ENCODE results near the gene TRERF1. TPM values are rescaled to one million over a fixed set of nuclear protein-coding genes. Genes with fewer than 3 reads are reported as not detected.

The TRERF1 gene
- total and polyA plus RNA-seq, 2 of the 4 experiments (the other 2 are of a cell fraction), result 6.3 to 9.9 TPM

DNA sequence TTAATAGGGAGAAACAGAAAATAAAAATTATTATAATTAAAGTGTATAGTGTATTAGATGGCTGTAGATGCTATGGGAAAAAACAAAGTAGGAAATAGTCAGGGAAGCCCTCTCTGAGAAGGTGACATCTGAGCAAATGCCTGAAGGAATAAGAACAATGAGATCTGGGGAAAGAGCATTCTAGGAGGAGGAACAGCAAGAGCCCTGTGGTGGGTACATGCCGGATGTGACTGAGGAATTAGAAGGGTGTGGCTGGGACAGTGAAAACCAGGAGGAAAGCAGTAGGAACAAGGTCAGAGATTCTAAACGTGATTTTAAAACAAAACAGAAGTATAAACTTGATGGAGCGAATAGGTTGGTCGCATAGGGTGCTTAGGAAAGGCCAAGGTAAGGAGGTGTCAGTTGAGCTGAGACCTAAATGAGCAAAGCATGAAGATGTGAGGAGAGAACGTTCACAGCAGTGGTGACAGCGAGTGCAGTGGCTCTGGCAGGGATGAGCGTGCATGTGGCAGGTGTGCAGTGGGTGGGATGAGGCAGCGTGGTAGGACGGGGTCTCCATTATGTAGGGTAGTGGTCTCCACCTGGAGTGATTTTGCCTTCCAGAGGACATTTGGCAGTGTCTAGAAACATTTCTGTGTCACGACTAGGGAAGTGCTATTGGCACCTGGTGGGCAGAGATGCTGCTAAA is 137.0 kb downstream of the TRERF1 start:
- H4K5ac ChIP-seq (ENCODE audit: low read depth, low read length), result peak overlapping the region; percentile 98
- peak overlapping the region; percentile 100 for H2BK15ac ChIP-seq (ENCODE audit: low read depth, low read length)
- H4K91ac ChIP-seq (ENCODE audit: insufficient read depth, low read depth, low read length), result peak overlapping the region; percentile 97
- H2BK5ac ChIP-seq (ENCODE audit: low read depth, low read length, poor library complexity, severe bottlenecking), result peak overlapping the region; percentile 93
- peak overlapping the region; percentile 87 for H3K23ac ChIP-seq (ENCODE audit: low read depth, low read length)
- H3K27ac ChIP-seq (ENCODE audit: insufficient read depth, low read length), result peak overlapping the region; percentile 93
- peak overlapping the region; percentile 99 for H3K18ac ChIP-seq (ENCODE audit: low read depth, low read length)
- ChIA-PET POLR2A (ENCODE audit: unreplicated experiment) (no interaction called here), CTCF (interaction anchor here (1.0 kb wide), 1 partner anchor 24 kb away, joined by 3 read pairs; no protein-coding TSS in a partner anchor)
- H3K9me3 ChIP-seq (ENCODE audit: control insufficient read depth, insufficient read depth, low read length), result no peaks in the 10 kb centered on the region
- peaks cover 3% of the 10 kb centered on the region; the same call in 1 of the 2 replicates for H4K20me1 ChIP-seq (ENCODE audit: insufficient read depth, low read length)
- H2AFZ ChIP-seq (replicated peaks; ENCODE audit: low read length, poor library complexity), result no peak overlapping the region
- no peaks in the 10 kb centered on the region for H3K36me3 ChIP-seq (ENCODE audit: control insufficient read depth, insufficient read depth, low read length)
- H3K9ac ChIP-seq (ENCODE audit: low read depth, low read length), result peak overlapping the region; percentile 10; the same call in 1 of the 2 replicates
- H3K4me3 ChIP-seq (ENCODE audit: insufficient read depth, low read depth, low read length), result no peak overlapping the region
- H2AK5ac ChIP-seq (ENCODE audit: low read depth, low read length), result peak overlapping the region; percentile 99
- in situ Hi-C loops (cut with MboI; ENCODE audit: low sequenced_read_pairs), result no loop called here
- peak overlapping the region; percentile 86 for H2AK9ac ChIP-seq (replicated peaks; ENCODE audit: low read depth, low read length, poor library complexity)
- intact Hi-C loops (cut with micrococcal nuclease), result loop anchor here (2.0 kb wide), 1 partner anchor 138 kb away; no protein-coding TSS in a partner anchor
- peak overlapping the region; percentile 10 for H3K4me2 ChIP-seq (ENCODE audit: low read depth, low read length)
- H3K27me3 ChIP-seq (ENCODE audit: control insufficient read depth, insufficient read depth, low read length), result no peaks in the 10 kb centered on the region
- no TSS peak for BruUV-seq (replicated peaks)
- peak overlapping the region; percentile 98 for H2BK120ac ChIP-seq (ENCODE audit: low read depth, low read length)
- DNase-seq (no peak), ATAC-seq (ENCODE audit: low read depth) (no peak)
- dilution Hi-C loops (cut with HindIII; ENCODE audit: low sequenced_read_pairs, unreplicated experiment), result no loop called here
- H3K14ac ChIP-seq (replicated peaks; ENCODE audit: low read depth, low read length), result peak overlapping the region; percentile 98
- H4K8ac ChIP-seq (ENCODE audit: low read depth in 2 of 2, low read length in 2 of 2), result peak overlapping the region; percentile 89 to 94
- WGBS, 2 experiments (ENCODE audit: extremely low coverage in 2 of 2, insufficient read length in 1 of 2), result 88% methylated on average over 6 of the region's 10 CpGs; no CpG with 5 or more reads in 1 of the 2 experiments
- peak overlapping the region; percentile 94 for H2BK20ac ChIP-seq (ENCODE audit: low read depth, low read length)
- H3K4ac ChIP-seq (ENCODE audit: low read depth, low read length), result peak overlapping the region; percentile 100
- H3K9me1 ChIP-seq (ENCODE audit: insufficient read depth, low read length), result peaks cover 47% of the 10 kb centered on the region
- peaks cover 38 to 85% of the 10 kb centered on the region in 2 experiments for H3K79me1 ChIP-seq (ENCODE audit: low read depth in 1 of 2, low read length in 2 of 2)
- peak overlapping the region; percentile 61 for H3K56ac ChIP-seq (ENCODE audit: extremely low read depth, insufficient read depth, low read length)
- peaks cover 41% of the 10 kb centered on the region for H3K4me1 ChIP-seq (ENCODE audit: control insufficient read depth, insufficient read depth, low read length)
- no peak for TF ChIP-seq CTCF (conservative IDR thresholded peaks at IDR 0.05; ENCODE audit: low read depth, low read length)
- TF ChIP-seq SMC3 (IDR thresholded peaks at IDR 0.05; ENCODE audit: low read depth, low read length), result no peak
- TF ChIP-seq, protein P1, sequence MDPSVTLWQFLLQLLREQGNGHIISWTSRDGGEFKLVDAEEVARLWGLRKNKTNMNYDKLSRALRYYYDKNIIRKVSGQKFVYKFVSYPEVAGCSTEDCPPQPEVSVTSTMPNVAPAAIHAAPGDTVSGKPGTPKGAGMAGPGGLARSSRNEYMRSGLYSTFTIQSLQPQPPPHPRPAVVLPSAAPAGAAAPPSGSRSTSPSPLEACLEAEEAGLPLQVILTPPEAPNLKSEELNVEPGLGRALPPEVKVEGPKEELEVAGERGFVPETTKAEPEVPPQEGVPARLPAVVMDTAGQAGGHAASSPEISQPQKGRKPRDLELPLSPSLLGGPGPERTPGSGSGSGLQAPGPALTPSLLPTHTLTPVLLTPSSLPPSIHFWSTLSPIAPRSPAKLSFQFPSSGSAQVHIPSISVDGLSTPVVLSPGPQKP (IDR thresholded peaks at IDR 0.05; ENCODE audit: borderline replicate concordance, low read depth, low read length), result no peak
- TF ChIP-seq FOS (IDR thresholded peaks at IDR 0.05; ENCODE audit: low read depth, low read length), result no peak
- no peak for TF ChIP-seq POLR2A (IDR thresholded peaks at IDR 0.05; ENCODE audit: low read depth, low read length)
- no peak for TF ChIP-seq MXI1 (IDR thresholded peaks at IDR 0.05; ENCODE audit: borderline replicate concordance, low read depth, low read length)
- no peak for TF ChIP-seq RFX5 (IDR thresholded peaks at IDR 0.05; ENCODE audit: low read depth, low read length)
- no peak for TF ChIP-seq RCOR1 (IDR thresholded peaks at IDR 0.05; ENCODE audit: insufficient replicate concordance, low read length)
- no peak for TF ChIP-seq MAZ (IDR thresholded peaks at IDR 0.05; ENCODE audit: borderline replicate concordance, low read depth, low read length)
- TF ChIP-seq BHLHE40 (IDR thresholded peaks at IDR 0.05; ENCODE audit: low read depth, low read length), result no peak
- no peak for TF ChIP-seq MAFK (IDR thresholded peaks at IDR 0.05; ENCODE audit: low read depth, low read length)
- no peak for TF ChIP-seq CHD1 (IDR thresholded peaks at IDR 0.05; ENCODE audit: low read depth, low read length)
- no peak for TF ChIP-seq RAD21 (IDR thresholded peaks at IDR 0.05; ENCODE audit: low read length)
- TF ChIP-seq CEBPB (IDR thresholded peaks at IDR 0.05; ENCODE audit: low read depth, low read length), result no peak
- no peak for TF ChIP-seq NFE2L2 (IDR thresholded peaks at IDR 0.05; ENCODE audit: low read depth, low read length)

Measured in IMR-90 (cell line).